ENCODE results near the gene PARP4.
"Not testable (repeated sequence)": the region's sequence is repeated elsewhere in the genome, so short reads cannot be mapped to it uniquely, and the experiment has no call there.

The PARP4 gene

DNA sequence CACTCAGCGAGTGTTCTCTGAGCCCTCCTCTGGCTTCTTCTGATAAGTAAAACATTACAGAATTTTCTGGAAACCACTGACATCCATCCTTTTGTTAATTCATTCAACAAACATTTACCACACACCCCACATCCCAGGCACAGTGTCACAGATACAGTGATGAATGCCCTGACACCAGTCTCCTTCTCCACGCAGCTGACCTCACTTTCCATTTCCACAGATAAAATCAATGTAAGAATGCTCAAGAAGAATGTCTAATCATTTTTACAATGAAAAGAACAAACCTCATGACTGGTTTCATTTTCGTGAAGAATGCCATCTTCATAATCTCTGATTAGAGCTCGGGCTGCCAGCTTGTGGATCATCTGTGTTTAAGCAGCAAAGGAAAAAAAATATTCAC lies 69.2 kb downstream of the PARP4 start:
- DNase-seq = no peak

DNA sequence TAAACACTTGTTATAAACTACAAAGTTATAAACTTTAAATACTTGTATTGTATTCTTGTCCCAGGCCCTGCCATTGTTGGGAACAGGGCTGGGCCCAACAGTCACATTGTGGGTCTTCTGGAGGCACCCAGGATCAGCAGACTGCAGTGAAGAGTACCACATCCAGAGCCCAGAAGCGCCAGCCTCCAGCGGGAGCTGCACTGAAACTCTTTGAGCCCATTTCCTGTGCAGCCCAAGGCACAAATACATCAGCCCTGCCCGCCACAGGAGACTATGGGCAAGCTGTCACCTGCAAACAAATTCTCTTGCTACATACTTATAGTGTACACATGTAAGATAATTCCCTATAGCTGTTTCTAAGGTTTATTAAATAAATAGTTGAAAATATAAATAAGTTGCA lies 86.5 kb downstream of the PARP4 start:
- not testable (repeated sequence) for DNase-seq

DNA sequence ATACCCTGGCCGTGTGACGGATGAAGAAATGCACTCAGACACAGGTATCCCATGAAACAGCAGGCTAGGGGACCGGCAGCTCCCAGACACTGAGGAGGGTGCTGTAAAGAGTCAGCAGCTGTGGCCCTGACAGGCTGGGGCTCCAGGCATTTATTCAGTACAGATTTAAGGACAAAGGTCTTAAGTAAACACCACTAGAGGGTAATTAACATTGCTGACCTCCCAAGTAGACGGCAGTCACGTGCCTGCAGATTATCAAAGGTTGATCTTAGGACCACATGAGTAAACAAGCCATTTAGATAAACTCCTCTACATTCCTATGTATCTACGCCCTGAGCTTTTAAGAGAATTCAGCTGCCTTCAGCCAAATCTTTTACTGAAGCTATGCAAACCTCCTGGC lies 92.9 kb downstream of the PARP4 start:
- DNase-seq = not testable (repeated sequence)

DNA sequence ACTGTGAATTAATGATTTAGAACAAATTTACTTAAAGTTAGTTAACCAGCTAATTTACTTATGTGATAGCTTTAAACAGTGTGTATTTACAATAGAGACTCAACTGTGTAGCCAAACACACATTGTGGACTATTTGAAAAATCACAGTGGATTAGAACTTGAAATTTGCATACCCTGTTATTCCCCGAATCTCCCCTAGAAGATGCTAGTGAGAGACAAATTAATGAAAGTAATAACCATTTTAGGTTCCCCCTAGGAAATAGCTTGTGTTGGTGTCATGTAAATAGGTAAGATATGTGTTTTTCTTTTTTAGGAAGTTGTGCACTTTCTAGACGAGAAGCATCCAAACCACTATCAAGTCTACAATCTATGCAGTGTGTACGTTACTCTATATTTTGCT lies 104.7 kb downstream of the PARP4 start:
- no peak for DNase-seq

DNA sequence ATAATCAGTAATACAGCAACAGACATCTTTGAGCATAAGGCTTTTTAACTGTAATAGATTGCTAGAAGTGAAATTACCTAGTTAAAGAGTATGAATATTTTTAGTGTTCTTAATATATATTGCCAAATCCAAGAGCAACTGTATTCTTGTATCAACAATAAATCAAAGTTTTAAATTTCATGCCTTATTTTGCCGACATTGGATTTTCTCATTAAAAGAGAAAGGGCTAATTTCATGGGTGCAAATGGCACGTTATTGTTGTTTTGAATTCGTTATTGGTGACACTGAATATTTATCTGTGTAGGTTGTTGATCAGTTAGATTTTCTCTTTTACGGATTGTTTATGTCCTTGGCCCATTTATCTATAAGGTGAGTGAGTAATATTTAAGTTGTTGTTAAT lies 106.1 kb downstream of the PARP4 start:
- DNase-seq = no peak

DNA sequence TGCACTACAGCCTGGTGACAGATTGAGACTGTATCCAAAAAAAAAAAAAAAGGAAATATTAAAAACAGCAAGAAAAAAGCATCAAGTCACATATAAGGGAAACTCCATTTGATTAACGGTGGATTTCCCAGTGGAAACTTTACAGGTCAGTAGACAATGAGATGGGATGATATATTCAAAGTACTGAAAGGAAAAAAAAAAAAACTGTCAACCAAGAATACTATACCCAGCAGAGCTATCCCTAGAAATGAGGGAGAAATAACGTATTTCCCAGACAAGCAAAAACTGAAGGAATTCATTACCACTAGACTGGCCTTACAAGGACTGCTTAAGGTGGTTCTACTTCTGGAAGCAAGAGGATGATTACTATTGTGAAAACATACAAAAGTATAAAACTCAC lies 115.8 kb downstream of the PARP4 start:
- DNase-seq = no peak

DNA sequence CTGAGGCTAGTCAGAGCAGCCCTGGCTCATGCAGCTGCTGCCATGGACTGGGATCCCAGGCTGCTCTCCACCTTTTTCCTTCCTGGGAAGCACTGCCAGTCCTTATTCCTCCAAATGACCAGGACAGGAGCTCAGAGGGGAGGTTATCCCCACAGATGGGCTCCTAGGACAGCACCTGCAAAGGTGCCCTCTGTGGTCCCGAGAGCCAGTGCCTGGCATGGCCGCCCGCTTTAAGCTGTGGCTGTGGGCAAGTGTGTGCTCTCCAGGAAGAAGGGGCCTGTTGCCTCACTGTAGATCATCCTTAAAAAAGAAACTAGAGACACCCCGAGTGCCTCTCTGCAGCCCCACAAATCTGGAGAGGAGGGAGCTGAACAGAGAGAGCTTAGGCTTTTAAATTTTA lies 119.6 kb downstream of the PARP4 start:
- no peak for DNase-seq

DNA sequence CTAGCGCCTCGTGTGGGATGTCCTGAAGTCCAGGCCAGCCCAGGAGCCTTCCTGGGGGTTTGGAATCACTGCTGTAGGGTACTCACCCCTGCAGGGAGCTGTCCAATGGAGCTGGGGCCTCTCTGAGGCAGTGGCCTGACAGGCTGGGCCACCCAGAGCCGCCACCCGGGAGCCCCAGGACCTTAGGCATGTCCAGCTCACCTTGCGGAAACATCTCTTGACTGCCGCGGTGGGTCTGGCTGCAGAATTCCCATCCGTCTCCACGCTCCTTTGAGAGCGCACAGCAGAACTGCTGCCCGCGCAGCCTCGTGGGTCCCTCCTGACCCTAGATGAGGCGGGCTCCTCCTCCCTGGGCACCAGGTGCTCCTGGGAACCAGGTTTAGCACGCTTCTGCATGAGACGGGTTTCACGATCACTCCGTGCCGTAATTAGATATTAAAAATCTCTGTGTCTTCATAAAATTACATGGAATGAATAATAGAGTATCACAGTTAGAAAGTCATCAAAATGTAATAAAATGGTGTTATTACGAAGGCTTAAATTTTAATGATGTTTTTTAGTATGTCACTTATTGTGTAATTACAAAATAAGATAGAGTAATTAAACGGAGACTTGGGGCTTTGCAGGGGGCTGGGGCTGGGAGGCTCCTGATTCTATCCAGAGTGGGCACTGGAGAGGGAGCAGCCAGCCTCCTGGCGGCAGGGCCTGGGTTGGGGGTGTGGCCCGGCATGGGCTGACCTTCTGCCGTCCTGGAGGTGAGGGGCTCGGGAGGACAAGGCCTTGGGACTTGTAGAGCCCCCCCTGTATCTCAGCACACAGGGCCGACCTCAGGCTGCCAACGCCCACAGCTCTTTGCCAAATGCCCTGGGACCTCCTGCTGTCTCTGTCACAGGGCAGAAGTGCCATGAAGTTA lies 120.6 kb downstream of the PARP4 start:
- DNase-seq = not testable (repeated sequence)

DNA sequence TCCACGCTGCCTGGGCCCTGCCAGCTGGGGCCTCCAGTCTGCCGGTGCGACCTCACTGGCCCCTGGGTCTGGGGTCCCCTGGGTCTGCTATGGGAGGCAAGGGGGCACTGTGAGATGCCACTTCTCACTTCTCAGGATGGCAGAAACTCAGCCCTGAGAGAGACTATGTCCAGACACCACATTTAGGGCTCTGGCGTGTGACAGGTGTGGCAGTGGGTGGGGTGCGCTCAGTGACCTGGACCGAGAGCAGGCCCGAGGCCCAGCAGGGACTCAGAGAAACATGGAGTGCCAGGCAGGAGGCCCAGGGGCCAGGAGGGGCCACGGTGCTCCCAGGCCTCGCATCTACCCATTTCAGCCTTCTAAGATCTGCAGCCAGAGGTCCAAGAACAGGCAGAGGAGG lies 121.8 kb downstream of the PARP4 start:
- not testable (repeated sequence) for DNase-seq

DNA sequence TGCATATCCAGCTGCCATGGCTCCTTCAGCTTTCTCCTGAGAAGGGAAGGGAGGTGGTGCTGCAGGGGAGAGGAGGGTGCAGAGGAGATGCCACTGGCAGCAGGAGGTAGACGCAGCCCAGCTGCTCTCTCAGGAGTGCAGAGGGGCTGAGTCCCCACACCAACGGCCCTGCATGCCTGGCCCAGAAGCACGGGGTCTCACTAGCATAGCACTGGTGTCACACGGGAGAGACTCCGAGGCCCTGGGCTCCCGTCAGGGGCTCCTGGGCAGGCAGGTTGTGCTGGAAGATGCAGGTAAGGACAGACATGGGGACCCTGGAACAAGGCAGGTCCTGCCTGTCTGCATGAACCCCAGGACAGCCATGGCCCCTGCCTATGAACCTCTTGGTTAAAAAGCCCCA lies 123.1 kb downstream of the PARP4 start:
- no peak for DNase-seq

DNA sequence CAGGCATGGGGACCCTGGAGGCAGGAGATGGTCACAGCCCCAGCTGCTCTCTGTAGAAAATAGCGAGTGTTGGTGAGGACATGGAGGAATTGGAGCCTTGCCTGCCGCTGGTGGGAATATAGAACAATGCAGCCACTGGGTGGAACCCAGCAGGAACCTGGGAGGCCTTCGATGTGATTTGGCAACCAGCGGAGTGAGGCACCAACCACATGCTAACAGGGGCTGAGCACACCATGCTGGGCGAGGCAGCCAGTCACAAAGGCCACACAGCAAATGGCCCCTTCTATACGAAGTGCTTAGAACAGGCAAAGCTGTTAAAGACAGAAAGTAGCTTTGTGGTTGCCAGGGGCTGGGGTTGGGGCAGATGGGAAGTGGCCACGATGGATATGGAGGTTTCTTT lies 123.8 kb downstream of the PARP4 start:
- peak; percentile 17 for DNase-seq

DNA sequence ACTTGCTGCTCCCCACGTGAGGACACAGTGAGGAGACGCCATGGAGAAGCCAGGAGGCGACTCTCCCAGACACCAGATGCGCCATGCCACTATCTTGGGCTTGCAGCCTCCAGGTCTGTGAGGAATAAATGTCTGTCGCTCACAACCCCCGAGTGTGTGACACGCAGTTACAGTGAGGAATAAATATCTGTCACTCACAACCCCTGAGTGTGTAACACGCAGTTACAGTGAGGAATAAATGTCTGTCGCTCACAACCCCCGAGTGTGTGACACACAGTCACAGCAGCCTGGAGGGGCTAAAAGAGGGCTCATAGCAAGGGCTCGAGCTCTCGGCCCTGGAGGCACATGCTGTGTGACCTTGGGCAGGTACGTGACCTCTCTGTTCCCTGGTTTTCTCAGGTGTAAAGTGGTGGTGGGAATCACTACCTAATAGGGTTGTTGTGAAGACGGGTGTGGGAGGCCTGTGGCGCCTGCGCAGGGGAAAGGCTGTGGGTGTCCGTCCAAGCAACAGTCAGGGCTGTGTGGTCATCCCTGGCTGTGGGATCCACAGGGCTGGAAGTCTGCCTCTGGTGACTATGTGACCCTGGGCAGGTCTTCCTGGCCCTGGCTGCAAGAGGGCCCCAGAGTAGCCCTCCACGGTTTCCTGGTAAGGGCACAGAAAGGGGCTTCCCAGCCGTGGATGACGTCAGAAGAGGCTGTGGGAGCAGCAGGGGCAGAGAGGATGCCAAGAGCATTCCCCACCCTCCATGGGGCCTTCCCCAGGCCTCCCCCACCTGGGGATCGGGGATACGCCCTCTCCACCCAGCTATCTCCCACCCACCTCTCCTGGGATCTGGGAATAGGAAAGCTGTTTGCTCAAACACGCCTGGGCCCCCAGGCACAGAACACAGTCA lies 125.5 kb downstream of the PARP4 start:
- no peak for DNase-seq

DNA sequence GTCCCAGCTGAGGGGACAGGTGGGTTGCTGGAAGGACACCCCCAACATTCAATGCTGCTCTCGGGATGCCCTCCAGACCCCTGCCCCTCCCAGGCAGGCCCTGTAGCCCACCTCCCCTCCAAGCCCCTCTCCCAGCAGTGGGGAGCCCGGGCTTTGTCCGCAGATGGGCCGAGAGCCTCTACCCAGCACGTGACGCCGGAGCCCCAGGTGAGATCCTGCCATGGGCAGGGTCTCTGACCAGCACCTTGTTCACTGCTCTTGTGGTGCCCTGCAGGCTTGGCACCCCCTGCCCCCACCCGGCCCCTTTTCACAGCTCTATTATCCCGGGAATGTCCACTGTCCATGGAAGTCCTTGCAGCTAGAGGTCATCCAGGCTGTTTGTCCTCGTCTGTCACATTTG lies 126.7 kb downstream of the PARP4 start:
- DNase-seq = no peak

DNA sequence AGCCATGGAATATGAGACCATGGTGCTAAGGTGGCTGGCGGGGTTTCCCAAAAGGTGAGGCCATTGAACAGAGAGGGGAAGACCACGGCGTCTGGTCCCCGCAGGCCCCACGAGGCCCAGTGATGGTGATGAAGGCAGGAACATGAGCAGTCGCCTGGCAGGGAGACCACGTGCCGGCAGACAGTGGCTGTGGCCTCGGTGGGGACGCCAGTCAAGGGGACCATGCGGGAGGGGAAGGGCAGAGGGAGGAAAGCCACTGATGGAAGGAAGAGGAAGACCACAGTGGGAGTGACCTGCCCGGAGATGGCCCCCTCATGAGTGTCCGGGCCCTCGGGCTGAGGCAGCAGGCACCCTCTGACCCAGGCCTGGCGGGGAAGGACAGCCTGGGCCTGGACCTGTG lies 127.6 kb downstream of the PARP4 start:
- not testable (repeated sequence) for DNase-seq

DNA sequence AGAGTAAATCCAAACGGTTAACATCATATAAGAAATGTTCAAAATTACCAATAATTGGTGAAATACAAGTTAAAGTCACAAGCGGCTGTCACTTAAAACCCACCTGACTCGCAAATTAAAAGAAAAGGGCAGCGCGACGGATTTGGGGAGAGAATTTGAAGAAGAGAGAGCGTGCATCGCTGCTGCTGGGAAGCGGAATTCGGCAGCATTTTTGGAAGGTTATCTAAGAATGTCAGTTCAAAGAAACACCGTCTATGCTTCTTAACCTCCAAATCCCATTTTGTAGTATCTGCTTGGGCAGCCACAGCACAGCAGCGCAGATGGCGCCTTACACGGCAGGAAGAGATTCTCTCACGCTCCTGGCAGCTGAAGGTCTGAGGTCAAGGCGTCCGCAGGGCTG lies 128.5 kb downstream of the PARP4 start:
- not testable (repeated sequence) for DNase-seq

DNA sequence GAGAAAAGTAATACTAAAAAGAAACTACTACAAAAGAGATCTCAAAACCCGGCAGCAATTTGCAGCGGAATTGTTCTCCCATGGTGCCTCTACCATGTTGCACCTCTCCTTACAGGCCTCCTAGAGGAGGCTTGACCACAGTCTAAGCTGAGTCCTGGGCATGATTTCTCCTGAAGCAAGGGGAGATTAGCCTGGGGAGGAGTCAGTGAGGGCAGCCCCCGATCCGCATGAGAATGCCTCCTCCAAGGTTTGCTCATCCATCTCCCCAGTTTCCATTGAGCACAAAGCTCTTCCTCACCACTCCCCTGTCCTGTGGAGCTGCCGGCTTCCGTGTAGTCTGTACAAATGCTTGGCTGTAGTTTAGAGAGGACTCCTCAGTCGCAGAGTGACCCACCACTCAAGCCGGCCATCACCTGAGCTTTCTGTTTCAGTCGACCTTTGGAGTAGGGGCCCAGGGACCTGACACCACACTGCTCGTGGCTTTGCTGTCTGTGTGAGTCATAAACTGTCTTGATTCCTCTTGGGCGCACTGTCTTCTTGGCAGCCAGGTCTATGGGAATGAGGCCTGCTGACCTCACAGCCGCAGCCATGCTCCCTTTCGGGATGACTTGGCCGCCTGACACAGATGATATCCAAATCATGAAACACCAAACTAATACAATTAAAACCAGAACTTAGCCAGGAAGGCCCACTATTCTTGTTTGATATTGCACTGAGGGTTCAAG lies 130.9 kb downstream of the PARP4 start:
- no peak for DNase-seq

DNA sequence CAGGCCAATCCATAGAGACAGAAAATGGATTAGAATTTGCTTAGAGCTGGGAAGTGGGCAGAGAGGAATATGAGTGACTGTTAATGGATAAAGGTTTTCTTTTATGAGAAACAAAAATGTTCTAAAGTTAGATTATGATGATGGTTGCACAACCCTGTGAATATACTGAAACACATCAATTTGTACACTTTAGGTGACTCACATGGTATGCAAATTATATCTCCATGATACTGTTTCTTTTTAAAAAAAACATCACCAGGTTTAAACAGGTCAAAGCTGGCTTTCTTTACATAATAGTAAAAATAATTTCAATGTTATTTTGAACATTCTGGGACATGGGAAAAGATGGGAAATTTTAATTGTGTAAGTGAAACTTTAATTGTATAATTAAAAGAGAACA lies 131.7 kb downstream of the PARP4 start:
- not testable (repeated sequence) for DNase-seq

DNA sequence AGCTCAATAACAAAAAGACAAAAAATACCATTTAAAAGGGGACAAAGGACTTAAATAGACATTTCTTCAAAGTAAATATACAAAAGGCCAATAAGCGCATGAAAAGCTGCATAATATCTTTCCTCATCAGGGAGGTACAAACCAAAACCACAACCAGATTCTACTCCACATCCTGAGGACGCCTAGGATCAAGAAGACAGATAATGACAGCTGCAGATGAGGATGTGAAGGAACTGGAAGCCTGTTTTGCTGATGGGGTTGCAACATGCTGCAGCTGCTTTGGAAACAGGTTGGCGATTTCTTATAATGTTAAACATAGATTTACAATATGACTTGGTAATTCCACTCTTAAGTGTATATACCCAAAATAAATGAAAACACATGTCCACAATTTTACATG lies 132.4 kb downstream of the PARP4 start:
- DNase-seq = not testable (repeated sequence)

DNA sequence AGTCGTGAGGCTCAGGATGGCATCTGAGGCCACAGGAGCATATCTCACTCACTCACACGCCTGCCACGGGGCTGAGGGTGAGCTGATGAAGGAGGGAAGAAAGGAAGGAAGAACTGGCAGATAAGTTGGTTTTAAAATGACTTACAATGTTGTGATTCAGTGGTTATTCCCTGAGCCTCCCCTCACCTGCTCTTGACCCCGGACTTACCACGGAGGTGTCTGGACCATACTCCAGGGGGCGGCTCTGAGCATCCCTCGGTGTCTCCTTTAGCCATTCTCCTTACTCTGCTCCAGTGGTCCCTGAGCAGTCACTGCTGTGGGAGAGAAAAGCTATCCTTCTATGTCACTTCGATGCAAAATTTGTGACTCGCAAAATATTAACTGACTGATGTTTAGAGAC lies 141.3 kb downstream of the PARP4 start:
- not testable (repeated sequence) for DNase-seq

Measured in NCI-H146 (cell line).